KG1 (cell line): Measurements from ENCODE around the gene ZNF236.

Experiments used
- DNase-seq: peaks from one replicate; lab custom pipeline; 2025; lab: John Stamatoyannopoulos, UW

Gene ZNF236

GRCh38 chr18:76973520-76974266, 151.3 kb downstream of the ZNF236 start:
- DNase-seq, result no peak

DNA sequence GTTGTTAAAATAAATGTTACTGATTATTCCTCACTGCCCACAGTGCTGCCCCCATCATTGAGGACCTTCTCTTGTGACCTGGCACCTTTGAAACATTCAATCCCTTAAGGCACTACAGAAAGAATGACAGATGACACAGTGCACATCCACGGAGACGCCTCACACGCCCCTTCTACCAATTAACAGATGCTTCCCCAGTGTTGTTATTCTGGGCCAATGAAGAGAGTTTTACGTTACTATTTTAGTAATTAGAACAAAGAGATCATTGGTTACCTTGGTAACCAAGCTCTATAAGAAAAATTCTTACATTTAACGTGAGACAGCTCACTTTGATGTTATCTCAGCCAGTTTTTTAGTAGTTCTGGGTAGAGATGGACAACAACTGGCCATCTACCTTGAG, 152.0 kb downstream of the ZNF236 start:
- no peak for DNase-seq

DNA sequence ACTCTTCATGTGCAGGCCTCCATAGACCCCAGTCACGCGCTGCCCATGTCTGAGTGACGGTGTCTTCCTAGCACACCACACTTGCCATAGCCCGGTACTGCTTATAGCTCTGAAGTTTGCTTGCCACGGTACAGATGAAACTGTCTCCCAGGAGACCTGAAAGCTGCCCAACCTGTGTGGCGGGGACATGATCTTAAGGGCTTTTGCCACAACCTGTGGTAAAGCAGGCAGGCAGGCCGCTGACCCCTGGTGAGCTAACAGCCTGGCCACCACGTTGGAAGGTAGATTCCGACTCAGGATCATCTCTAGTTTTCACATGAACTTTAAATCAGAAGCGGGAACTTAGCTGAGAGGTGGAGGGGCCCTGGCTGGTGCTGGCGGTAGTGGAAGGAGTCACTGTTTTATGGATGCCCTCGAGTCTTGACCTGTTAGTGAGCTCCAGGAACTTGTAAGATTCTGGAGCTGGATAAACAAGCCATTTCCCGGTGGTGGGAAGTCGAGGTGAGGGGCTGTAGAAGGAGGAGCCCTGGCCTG, 153.3 kb downstream of the ZNF236 start:
- no peak for DNase-seq

DNA sequence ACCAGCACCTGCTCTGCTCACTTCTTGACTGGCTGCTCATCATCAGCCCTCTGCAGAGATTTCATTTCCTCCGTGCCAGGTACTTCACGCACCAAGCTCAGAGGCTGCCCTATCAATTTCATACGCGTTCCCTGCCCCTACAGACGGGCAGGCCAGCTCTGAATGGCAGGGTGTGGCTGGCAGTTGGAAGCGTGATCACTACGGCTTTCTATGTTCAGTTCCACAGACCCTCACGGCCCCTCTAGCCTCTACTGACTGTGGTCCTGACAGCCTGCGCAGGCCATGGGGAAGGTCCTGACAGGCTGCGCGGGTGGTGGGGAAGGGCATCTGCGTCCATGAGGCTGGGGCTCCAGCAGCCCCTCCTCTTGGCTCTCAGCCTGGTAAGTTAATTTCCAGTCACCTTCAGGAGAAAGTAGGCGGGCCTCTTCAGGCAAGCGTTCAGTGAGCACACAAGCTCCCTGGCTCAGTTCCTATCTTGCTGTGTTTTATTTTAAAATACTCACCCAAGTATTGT, 154.8 kb downstream of the ZNF236 start:
- DNase-seq, result no peak

GRCh38 chr18:76977684-76978232, 155.4 kb downstream of the ZNF236 start:
- DNase-seq, result no peak

GRCh38 chr18:76978616-76979015, 156.3 kb downstream of the ZNF236 start:
- DNase-seq, result no peak

- DNase-seq, result no peak
These were observed 156.9 kb downstream of the ZNF236 start for GRCh38 chr18:76979111-76979751.

- DNase-seq, result no peak
These were observed 157.5 kb downstream of the ZNF236 start for GRCh38 chr18:76979906-76980305.

GRCh38 chr18:76980663-76981395, 158.5 kb downstream of the ZNF236 start:
- DNase-seq, result no peak

DNA sequence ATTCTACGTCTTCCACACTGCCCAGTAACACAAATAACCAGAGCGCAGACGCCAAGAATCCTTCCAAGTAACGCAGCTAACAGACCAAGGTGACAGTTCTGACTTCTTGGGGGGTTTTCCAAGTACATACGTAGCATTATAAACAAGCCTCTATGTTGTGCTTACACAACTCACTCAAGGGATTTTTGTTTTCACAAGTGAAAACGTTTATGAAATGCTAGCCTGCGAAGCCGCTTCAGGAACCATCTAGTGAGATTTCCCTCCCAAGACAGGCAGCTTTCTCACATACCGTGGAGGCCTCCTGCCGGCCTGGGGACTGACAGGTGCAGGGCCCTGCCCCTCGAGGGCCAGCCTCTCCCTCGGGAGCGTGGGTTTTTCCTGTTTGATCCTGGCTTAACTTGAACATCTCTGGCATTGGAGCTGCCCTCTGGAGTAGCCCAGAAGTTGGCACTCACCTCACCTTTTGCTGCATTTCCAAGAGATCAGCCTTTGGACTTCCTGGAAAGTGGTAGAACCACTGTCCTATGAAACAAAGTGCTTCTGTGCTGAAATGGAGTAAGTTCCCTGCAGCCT, 159.1 kb downstream of the ZNF236 start:
- no peak for DNase-seq

DNA sequence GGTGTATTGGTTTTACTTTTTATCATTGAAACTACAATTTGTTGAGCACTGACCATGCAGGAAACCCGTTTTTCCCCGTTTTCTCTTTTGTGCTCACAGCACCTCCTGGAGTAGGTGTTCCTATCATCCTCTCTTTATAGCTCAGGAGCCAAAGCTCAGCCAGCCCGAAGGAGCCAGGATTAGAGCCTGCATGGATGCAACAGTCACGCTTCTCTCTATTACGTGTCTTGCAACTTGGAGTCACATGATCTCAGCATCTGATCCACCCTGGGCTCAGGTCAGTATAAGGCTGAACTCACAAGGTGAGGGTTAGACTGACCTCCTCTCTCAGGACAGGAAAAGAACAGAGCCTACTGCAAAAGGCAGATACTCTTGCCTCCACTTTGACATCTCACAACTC, 159.7 kb downstream of the ZNF236 start:
- DNase-seq, result no peak

GRCh38 chr18:76982841-76983583, 160.7 kb downstream of the ZNF236 start:
- DNase-seq, result peak; percentile 47

GRCh38 chr18:76983613-76984051, 161.3 kb downstream of the ZNF236 start:
- DNase-seq, result no peak

- DNase-seq, result no peak
These were observed 162.1 kb downstream of the ZNF236 start for GRCh38 chr18:76984193-76985155.

DNA sequence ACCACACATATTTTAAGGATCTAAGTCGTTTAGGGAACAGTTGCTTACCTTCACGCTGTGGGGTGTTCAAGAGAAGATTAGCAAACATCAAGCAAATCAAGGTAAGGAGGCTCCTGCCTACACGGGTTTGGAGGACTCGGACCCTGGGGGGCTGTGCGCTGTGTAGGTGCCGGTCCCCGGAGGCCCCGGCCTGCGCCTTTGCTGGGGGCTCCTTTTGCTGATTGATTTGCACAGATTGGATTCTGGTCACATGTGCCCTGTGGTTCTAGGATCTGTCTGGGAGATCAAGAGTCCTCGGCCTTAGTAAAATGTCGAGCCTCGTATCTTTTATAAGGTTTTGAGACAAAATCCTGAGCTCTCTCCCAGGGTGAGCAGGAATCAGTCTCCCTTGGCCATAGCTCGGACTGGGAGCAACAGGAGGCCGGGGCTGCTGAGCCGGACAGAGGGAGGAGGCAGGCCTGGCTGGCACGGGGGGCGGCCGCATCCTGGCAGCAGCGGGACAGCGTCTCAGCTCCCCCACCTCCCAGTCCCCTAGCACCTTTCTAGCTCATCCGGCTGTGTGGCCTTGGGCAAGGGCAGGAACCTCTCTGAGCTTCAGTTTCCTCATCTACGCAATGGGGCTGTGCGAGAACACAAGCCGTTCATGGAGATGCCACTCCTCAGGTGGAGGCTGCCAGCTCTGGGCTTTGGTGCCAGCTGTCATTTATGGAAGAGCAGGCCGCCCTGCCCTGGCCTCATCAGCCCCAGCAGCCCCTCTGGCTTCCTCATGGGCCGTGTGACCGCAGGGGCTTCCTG, 163.0 kb downstream of the ZNF236 start:
- DNase-seq, result no peak

- DNase-seq, result no peak
These were observed 163.5 kb downstream of the ZNF236 start for GRCh38 chr18:76985951-76986236.

DNA sequence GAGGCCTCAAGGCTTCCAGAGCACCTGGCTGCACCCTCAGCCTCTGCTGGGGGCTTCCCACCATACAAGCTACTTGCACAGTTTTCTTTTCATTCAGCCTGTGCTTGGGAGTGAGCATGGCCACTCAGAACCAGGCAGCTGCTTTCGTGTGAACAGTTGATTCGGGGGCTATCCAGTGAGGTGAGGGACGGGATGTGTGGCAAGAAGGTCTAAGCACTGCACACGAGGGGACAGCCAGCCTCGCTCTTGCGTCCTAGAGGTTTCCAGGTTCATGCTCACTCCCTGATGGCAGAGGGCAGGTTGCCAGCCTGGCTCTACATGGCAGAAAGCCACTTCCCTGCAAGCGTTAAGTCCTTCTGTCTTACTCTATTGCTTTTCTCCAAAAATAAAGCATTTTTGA, 164.0 kb downstream of the ZNF236 start:
- no peak for DNase-seq

GRCh38 chr18:76988031-76988826, 165.9 kb downstream of the ZNF236 start:
- no peak for DNase-seq
